SIG-M5 treated with dmso at 0.1 percent for 504 hours (cell line): ENCODE measurements around the gene MAB21L4.
A peak's percentile ranks its signal among the peaks of the same experiment; 100 is the strongest.

Experiments used
- DNase-seq: peaks from one replicate; lab custom pipeline; 2025; ENCODE audit not compliant: unreplicated experiment; lab: John Stamatoyannopoulos, UW

The MAB21L4 gene

DNA sequence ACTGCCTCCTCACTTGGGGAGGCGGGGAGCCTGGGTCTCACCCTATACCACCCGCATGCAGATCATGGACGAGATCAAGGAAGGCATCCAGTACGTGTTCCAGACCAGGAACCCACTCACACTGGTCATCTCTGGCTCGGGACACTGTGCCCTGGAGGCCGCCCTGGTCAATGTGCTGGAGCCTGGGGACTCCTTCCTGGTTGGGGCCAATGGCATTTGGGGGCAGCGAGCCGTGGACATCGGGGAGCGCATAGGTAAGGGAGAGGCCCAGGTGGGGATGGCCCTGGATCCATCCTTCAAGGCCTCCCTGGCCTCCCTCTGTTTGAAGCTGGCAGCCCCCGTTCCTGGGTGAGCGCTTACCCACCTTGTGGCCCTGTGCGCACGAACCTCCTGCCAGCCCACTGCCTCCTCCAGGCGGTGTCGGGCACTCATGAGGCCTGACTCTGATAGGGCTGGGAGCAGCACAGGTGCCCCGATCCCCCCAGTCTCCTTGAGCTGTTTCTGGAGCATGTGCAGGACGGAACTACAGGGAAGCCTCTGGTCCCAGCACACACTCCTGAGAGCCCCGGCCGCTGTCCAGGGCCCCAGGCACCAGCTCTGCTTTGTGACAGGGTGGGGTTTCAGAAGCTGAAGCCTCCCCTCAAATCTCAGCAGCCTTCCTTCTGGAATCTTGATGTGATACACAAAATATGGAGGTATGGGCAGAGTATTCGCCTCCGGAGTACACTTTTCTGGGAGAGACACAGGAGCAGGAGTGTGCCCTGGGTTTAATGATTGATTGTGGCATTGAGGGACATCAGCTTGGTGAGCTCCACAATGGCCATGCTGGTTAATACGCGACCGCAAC lies 26.6 kb downstream of the MAB21L4 start:
- DNase-seq = no peak

DNA sequence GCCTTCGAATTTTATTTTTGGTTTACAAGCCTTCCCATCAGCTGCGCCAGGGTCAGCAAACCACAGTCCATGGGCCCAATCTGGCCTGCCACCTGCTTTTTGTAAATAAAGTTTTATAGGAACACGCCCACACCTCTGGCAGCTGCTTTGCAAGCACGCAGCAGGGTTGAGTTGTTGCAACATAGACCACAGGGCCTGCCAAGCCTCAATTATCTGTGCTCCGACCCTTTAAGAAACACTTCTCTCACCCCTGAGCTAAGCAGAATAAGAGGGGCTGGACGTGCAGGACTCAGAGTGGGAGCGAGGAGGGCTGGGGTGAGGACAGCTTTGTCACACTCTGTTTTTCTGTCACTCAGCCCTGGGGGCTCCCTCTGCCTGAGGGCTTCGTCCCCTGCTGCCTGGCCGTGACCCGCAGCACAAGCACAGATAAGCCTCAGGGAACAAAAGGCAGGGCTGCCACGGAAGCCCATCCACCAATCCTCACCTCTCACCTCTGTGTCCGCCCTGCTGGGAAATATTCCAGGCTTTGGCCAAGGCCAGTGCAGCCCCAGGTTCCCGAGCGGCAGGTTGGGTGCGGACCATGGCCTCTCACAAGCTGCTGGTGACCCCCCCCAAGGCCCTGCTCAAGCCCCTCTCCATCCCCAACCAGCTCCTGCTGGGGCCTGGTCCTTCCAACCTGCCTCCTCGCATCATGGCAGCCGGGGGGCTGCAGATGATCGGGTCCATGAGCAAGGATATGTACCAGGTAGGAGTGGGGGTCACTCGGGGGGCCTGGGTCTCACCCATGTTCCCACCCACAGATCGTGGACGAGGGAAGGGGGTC lies 27.5 kb downstream of the MAB21L4 start, which contains the start of gene AGXT:
Gene AGXT (plus strand): TSS at position 539 of the 823 bp plus-strand sequence. CDS start 42 bp downstream, at position 581.
- DNase-seq = peak; percentile 78

DNA sequence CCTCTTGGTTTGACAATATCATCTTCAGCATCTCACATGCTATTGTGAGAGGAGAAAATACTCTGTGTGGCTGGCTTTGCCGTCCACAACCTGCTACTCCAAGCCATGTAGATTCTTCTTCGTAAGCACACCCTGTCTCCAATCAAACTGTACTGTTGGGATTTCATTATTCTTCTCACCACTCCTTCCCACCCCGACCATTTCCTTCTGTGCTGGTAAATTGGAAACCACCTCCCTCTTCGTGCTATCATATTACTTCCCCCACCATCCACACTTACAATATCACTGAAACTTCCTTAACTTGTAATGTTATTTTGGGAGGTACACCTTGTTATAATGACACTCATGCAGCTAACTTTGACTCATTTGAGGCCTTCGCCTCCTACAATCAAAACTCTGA lies 30.6 kb downstream of the MAB21L4 start:
- no peak for DNase-seq

DNA sequence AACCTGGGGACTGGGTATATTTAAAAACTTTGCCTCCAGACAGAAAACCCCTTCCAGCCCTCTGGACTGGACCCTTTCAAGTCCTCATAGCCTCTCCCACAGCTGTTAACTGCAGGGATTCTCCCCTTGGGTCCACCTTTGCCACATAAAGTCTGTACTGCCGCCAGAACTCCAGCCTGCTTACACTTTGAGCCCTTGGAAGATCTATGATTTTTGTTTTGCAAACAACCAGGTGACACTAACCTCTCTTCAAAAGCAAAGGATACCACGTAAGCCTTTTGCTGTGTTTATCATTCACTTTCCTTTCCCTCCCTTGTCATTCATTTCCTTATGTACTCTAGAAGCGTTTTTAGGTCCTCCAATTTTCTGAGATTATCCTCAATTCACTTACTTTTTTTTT lies 31.5 kb downstream of the MAB21L4 start:
- DNase-seq = no peak

DNA sequence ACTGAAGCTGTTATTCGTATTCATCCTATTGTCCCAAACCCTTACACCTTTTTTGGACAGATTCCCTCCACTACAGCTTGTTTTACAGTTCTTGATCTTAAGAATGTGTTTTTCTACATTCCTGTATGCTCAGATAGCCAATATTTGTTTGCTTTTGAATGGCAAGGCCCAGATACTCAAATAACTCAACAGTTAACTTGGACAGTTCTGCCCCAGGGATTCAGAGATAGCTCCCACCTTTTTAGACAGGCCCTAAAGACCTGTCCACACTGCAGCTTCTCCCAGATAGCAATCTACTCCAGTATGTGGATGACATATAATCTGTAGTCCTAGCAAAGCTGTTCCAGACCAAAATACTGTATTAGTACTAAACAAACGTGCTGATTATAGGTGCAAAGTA lies 34.4 kb downstream of the MAB21L4 start:
- DNase-seq = peak; percentile 5

DNA sequence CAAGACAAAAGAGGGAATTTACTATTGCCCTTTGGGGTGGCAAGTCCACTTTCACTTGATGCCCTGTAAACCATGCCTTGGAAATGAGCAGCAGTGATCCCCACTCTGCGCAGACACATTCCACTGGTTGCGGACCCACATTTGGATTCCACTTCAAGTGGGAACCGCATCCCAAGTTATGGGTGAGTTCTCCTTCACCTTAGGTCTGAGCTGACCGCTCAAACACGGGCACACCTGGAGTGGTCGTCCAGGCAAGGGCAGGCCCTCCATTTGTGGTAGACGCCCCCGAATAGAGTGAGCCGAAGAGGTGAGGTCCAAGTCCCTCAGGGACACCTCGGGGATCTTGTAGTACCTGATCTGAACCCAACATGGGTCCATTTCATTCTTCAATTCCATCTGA lies 37.1 kb downstream of the MAB21L4 start:
- DNase-seq = no peak

DNA sequence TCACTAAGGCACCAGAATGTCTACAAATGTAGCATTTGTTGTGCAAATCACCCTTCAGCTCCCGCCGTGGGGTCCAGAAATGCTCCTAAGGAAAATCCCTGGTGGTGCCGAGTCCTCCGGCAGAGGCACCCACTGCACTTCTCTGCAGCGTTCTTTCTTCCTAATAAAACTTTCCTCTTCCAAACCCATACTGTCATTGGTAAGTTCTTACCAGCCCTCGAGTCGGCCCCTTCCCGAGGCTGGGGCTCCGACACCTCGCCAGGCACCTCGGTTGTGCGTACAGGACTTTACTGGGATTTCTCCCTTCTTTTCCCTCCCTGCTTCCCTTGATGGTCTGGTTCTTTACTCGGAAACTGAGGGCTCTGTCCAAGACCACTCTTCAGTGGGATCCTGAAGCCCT lies 37.6 kb downstream of the MAB21L4 start:
- no peak for DNase-seq

DNA sequence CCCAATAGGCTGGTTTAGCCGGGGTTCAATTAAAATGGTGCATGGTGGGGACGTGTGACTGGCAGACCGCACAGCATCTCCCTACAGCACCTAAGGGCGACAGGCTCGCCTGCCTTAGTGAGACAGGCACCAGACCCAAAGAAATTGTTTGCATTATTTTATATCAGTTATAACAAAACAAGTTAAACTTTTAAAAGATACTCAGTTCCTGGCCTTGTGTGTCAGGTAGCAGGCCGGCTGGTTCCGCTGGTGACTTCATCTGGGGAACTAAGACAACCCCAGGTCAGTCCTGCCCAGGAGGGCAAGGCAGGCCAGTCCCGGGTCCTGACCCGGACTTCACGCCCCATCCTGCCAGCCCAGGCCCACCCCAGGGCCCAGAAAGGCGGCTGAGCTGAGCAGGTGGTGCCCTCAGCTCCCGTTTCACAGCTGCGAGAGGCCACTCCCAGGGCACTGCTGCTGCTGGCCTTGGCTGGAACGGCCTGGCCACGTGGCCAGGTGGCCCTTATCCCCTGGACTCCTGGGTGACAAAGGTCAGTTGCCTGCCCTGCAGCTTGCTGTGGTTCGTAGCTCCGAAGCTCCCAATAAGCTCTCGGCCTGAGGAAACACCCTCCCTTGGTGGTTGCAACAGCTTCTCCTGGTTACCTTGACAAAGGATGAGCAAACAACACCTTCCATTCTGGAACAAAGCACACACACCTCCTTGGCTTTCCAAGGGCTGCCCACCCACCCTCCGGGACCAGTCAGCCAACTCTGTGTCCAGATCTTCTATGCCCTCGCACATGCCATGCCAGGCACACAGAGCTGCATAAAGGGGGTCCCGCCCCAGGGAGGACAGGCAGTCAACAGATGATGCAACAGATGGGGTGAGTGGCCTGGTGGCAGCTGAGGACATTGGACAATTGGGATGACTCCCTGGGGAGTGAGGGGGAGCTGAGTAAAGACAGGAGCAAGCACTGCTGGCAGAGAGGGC lies 38.6 kb downstream of the MAB21L4 start:
- DNase-seq = no peak

DNA sequence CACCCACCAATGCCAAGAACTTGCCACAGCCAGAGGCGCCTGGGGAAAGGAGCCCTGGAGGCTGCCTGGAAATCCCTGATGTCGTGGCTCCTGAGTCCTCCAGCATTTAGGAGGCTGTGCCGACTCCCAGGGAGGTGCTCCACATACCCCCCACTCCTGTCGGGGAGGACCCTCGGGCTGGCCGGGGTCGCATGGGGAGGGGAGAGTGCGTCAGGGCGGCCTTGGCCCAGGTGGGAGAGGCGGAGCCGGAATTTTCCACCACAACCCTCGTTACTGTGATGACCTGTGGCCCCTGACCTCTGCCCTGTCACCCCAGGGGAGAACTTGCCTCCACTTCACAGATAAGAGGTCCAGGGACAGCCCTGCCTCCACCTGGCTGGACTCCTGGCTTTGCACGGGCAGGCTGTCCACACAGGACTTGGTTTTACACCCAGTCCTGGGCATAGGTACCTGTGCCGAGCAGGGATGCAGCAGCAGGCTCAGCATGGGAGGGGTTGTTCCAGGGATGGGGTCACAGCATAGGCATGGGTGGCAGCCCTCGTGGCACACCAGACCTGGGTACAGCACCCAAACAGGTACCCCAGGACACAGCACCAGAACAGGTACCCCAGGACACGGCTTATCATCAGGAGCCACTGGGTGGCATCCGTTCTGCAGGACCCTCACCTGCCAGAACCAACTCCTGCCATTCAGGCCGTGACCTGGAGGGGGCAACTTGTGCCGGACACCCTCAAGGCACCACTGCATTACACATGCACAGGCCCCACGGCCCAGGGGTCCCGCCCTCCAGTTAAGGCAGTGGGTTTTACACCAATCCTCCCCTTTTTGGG lies 39.6 kb downstream of the MAB21L4 start:
- no peak for DNase-seq

DNA sequence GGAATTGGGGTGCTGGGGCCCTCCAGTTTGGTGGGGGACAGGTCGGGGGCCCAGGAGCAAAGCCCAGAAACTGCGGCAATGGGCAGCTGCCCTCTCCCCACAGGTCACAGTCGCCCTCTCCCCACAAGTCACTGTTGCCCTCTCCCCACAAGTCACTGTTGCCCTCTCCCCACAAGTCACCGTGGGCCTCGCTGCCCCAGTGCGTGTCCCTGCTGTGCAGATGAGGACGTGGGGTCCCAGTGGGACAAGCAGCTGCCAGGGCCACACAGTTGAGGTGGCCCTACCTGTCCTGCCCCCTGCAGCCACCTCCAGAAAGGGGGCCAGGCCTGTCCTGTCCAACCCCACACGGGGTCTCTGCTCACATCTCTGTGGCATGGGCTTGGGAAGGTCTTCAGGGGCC lies 40.3 kb downstream of the MAB21L4 start:
- no peak for DNase-seq

DNA sequence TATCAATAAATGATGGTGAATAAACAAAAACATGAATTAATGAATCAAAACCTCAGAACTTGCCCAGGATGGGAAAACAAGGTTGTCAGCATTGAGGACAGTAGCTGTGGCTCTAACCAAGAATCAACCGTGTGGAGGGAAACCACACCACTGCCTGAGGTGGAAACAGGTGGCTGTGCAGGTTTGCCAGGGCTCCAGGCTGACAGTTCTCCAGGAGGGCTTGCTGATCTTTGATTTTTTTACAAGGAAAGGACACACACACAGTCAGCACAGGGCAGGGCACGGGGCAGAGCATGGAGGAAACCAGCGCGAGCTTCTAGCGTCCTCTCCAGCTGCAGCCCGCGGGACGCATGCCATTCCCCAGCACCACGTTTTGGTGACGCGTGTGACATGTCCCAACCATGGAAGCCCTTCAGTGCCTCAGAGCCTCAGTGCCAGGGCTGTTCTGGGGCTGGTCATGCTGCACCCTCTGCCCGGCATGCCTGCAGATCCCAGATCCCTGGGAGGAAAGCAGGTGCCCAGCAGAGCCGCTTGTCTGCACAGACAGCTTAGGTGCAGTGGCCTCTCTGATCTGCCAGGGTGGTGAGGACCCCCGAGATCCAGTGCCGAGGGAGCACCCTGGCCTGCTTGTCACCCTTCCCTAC lies 43.2 kb downstream of the MAB21L4 start:
- no peak for DNase-seq

DNA sequence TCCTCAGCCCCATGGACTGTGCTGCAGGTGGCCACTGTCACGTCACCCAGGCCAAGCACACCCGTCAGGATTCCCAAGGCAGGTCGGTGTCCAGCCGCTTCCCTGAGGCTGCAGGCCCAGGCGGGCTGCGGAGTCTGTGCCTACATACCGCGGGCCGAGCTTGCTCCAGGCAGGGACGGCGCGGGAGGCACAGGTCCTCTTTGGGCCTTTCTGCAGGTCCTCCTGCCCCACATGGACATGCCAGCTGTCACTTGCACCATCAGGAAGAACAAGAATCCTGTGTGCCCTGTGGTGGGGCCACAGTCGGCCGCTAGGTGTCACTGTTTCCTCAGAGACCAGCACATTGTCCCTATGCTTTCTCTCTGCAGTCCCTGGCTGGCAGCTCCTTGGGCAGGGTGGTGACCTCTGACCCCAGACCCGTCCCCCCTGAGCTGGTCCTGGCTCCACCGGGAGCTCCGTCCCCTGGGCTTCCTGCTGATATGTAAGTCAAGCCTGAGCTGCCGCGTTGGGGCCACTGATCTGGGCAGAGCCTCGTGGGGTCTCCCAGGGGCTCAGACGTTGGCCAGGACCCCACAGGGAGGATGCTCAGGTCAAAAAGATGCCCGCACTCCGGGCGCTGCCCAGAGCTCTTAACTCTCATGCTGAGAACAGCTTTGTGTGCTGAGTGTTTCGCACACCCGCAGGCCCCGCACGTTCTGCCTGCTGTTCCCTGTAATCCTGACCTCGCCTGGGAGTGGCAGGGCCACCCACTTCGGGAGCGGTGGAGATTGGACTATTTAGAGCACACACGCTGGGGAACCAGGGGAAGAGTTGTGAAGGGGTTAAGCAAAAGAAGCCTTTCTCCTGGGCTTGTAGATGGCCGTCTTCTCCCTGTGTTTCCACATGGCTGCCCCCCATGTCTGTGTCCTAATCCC lies 44.6 kb downstream of the MAB21L4 start:
- peak; percentile 61 for DNase-seq

DNA sequence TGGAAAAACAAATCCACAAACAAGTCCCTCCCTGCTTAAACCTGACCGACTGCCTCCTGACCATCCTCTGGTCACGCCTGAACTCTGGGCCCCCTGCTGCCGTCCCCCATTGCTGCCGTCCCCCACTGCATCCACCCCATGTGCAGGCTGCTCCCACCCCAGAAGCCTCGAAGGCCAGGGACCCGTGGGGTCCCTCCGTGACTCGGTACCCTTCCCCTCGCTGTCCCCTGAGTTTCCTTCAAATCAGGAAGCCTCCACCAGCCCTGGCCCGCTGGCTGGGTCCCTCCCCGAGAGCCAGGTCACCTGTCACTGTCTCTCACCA lies 45.2 kb downstream of the MAB21L4 start:
- no peak for DNase-seq

DNA sequence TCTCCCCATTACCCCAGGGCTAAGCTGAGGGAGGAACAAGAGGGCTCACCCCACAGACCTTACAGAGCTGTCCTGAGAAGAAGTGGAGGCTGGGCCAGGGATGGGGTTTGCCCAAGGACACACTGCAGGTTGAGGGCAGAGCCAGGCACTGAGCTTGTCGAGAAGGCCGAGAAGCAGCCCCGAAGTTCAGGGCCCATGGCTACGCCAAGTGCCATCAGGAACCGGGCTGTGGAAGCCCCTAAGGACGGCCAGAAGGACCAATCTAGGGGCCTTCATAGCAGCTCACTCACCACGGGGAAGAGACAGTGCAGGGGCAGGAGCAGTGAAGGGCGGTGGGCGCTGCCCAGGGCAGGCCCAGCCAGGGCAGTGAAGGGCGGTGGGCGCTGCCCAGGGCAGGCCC lies 45.9 kb downstream of the MAB21L4 start:
- no peak for DNase-seq

DNA sequence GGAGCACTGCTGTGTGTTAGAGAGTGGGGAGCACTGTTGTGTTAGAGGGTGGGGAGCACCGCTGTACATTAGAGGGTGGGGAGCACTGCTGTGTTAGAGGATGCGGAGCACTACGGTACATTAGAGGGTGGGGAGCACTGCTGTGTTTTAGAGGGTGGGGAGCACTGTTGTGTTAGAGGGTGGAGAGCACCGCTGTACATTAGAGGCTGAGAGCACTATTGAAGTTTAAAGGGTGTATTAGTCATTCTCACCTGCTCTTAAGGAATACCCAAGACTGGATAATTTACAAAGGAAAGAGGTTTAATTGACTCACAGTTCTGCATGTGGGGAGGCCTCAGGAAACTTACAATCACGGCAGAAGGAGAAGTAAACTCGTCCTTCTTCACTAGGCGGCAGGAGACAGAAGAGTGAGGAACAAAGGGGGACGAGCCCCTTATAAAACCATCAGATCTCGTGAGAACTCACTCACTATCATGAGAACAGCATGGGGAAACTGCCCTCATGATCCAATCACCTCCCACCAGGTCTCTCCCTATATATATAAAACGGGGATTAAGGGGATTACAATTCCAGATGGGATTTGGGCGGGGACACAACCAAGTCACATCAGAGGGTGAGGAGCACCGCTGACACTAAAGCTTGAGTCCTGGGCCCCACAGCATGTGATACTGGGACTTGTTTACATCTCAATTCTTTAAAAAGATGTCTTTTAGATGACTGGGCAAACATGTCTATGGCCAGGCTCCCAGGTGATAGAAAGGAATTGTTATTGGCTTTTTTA lies 46.9 kb downstream of the MAB21L4 start:
- DNase-seq = no peak

DNA sequence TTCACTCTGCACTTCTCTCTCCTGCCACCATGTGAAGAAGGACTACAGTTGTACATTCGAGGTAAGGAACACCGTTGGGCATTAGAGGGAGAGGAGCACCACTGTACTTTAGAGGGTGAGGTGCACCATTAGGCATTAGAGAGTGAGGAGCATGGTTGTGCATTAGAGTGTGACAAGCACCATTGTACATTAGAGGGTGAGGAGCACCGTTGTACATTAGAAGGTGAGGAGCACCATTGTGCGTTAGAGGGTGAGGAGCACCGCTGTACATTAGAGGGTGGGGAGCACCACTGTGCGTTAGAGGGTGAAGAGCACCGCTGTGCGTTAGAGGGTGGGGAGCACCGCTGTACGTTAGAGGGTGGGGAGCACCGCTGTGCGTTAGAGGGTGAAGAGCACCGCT lies 48.1 kb downstream of the MAB21L4 start:
- no peak for DNase-seq

DNA sequence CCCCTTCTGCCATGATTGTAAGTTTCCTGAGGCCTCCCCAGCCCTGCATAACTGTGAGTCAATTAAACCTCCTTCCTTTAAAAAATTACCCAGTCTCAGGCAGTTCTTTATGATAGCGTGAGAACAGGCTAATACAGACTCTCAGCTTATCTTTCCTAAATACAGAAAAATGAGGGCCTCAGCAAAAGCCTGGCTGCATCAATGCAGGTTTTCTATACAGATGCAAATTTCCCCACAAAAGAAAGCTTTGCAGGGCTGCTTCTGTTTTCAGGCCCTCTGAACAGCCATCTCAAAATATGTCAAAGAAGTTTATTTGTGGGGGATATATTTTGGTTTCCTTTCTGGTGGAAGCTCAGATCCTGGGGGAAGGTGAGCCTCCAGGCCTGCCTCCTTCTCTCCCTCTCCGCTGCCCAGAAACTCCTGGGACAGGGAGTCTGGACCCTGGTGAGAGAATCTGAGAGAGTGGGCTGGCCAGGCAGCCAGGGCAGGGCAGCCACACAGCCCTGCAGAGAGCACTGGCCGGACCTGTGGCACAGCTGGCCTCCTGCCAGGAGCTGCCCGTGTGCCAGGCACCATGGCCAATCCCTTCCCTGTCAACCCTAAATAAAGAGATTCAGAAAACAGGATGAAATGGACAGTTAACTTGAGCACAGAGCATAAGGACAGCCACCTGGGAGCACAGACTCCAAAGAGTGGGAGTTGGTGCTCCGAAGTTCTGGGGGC lies 48.9 kb downstream of the MAB21L4 start:
- DNase-seq = no peak
